ENCODE data around the gene YWHAB. TPM values are rescaled to one million over a fixed set of nuclear protein-coding genes. Genes with fewer than 3 reads are reported as not detected.

The YWHAB gene
- total and polyA plus RNA-seq, 10 of the 15 experiments (the other 5 are each of a cell fraction or from before 2014, with no cell fraction given) = 63.5 to 323 (median 144) TPM

GRCh38 chr20:44843876-44844275 is 41.6 kb upstream of the YWHAB start:
- 13% methylated on average over 5 of the region's 5 CpGs for WGBS (ENCODE audit: insufficient coverage, insufficient replicate concordance, low lambda C conversion rate, missing lambda C conversion rate)
- H3K9me3 ChIP-seq (replicated peaks; ENCODE audit: control insufficient read depth, insufficient read depth, low read length) = no peaks in the 10 kb centered on the region
- ChIA-PET CTCF (interaction anchor here (0.9 kb wide), 1 partner anchor 269 kb away, joined by 3 read pairs; no protein-coding TSS in a partner anchor), RAD21 (ENCODE audit: unreplicated experiment) (no interaction called here), SMC1A (ENCODE audit: uncharacterized antibody, unreplicated experiment) (no interaction called here), POLR2A (no interaction called here)
- H3K27me3 ChIP-seq (replicated peaks in 1 of 2; ENCODE audit: control insufficient read depth in 2 of 2, insufficient read depth in 2 of 2, low read length in 1 of 2) = peaks cover 2% of the 10 kb centered on the region in 2 experiments; a peak in 3 of 4 replicates
- ATAC-seq = peak; percentile 64
- intact Hi-C loops (cut with micrococcal nuclease; ENCODE audit: unreplicated experiment) = no loop called here
- no peak overlapping the region for H3K4me3 ChIP-seq
- TF ChIP-seq PAX8 (IDR thresholded peaks at IDR 0.05) = no peak
- TF ChIP-seq ZBED1 (IDR thresholded peaks at IDR 0.05; ENCODE audit: borderline replicate concordance) = no peak
- TF ChIP-seq IKZF1 (conservative IDR thresholded peaks at IDR 0.05) = no peak
- TF ChIP-seq ETV6 (conservative IDR thresholded peaks at IDR 0.05 in 1 of 2, IDR thresholded peaks at IDR 0.05 in 1 of 2; ENCODE audit: borderline replicate concordance in 1 of 2, low read depth in 1 of 2) = no peak
- no peak for TF ChIP-seq TARDBP (IDR thresholded peaks at IDR 0.05; ENCODE audit: borderline replicate concordance)
- TF ChIP-seq EED (IDR thresholded peaks at IDR 0.05; ENCODE audit: low read depth) = no peak
- TF ChIP-seq ELK1 (IDR thresholded peaks at IDR 0.05; ENCODE audit: low read depth, low read length) = no peak
- TF ChIP-seq NFIC (IDR thresholded peaks at IDR 0.05; ENCODE audit: low read depth, low read length) = no peak
- TF ChIP-seq ZNF384 (IDR thresholded peaks at IDR 0.05; ENCODE audit: borderline replicate concordance, low read depth, low read length) = no peak
- TF ChIP-seq YY1 (IDR thresholded peaks at IDR 0.05; ENCODE audit: low read depth, low read length) = no peak
- TF ChIP-seq CEBPB (IDR thresholded peaks at IDR 0.05; ENCODE audit: borderline replicate concordance in 1 of 2, low read depth in 2 of 2, low read length in 2 of 2) = no peak
- TF ChIP-seq SRF (IDR thresholded peaks at IDR 0.05; ENCODE audit: low read depth in 2 of 2, low read length in 2 of 2) = no peak
- TF ChIP-seq ATF2 (IDR thresholded peaks at IDR 0.05; ENCODE audit: low read length) = no peak
- no peak for TF ChIP-seq POLR2AphosphoS2 (IDR thresholded peaks at IDR 0.05; ENCODE audit: low read depth, low read length)
- TF ChIP-seq HDGF (IDR thresholded peaks at IDR 0.05) = no peak
- H4K20me1 ChIP-seq (ENCODE audit: control insufficient read depth, insufficient read depth) = no peaks in the 10 kb centered on the region
- no peaks in the 10 kb centered on the region for H3K36me3 ChIP-seq (ENCODE audit: control insufficient read depth in 2 of 2, insufficient read depth in 2 of 2, low read length in 1 of 2)
- in situ Hi-C loops (cut with MboI) = no loop called here
- no peak overlapping the region for H3K4me2 ChIP-seq (ENCODE audit: control insufficient read depth, insufficient read depth)
- H3K9ac ChIP-seq (ENCODE audit: control insufficient read depth, insufficient read depth, low read length) = no peak overlapping the region
- H2AFZ ChIP-seq (ENCODE audit: control insufficient read depth, low read depth, low read length) = no peak overlapping the region
- BruUV-seq (replicated peaks) = no TSS peak
- DNase-seq (ENCODE audit: low read depth, low spot score) = no peak
- no peak for FAIRE-seq
- no peak overlapping the region for H3K27ac ChIP-seq (ENCODE audit: control insufficient read depth, insufficient read depth)
- H3K4me1 ChIP-seq (ENCODE audit: control insufficient read depth, insufficient read depth, low read length) = no peaks in the 10 kb centered on the region
- H3K79me2 ChIP-seq (ENCODE audit: control insufficient read depth, insufficient read depth, low read length) = no peaks in the 10 kb centered on the region
